GM18858 (cell line): ENCODE data around the gene RHBDL1.

Experiments
- ATAC-seq: cut with Tn5 transposase; IDR thresholded peaks from one replicate; pipeline ENCODE4 v1.9.1; 2021; ENCODE audit not compliant: unreplicated experiment

The RHBDL1 gene

DNA sequence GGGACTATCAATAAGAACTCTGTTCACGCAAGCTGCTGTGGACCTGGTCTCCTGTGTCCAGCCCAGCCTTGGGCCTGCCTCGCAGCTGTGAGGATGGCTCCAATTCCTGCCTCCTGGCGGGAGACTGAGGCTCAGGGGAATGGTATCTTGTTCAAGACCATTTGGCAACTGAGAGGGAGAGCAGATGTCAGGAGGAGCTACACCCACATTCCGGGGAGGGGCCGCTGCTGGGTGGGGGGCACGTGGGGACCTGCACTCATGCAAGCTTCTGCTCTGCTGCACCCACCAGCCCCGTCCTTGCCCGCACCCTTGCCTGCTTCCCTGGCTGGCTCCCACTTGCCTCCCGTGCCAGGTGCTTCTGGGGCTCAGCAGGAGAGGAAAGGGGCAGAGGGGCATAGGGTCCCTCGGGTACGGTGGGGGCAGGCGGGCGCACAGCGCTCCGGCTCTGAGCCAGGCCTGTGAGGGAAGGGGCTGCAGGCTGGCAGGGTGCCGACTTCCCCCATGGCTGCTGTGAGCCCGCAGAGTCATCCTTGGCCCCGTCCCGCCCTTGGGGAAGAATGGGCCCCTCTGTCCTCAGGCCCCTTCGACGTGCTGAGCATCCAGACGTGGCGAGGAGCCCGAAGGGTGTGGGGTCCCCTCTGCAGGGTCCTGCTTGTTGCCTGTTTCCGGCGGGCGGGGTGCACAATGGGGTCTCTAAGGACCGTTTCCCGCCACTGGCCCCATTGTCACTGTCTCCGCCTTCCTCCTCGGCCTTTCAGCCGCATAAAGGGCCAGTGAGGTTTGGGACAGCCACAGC lies 42.2 kb downstream of the RHBDL1 start:
- no peak for ATAC-seq

DNA sequence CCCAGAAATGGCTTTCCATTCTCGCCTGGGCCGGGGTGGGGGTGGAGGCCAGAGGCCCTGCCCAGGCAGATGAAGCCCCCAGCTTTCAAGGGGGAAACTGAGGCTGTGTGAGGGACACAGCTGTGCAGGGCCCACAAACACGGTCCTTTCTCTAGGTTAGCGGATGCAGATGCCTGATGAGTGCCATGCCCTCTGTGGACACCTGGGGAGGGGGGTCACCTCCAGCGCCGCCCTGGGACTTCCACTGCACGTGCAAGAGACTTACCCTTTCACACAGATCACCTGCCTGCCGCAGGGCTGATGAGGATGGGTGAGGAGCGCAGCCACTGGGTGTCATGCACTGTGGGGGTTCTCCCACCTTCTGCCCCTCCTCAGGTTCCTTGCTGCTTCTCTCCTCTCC lies 42.9 kb downstream of the RHBDL1 start:
- no peak for ATAC-seq

DNA sequence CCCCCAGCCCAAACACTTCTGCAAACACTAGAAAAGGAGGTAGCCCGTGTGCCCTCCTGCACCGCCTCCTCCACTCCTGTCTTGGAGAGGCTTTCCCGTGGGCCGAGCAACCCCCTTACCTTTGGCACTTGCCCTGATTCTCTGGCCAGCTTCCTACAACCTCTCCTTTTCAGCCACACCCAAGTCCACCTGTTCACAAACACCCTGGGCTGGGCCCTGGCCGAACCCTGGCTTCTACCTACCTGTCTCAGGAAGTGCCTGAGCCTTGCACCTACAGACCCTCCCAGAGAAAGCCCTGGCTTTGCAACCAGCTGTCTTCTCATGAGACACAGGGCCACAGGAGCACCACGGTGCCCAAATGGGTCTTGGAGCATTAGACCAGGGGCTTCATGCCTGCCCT lies 43.5 kb downstream of the RHBDL1 start:
- no peak for ATAC-seq

DNA sequence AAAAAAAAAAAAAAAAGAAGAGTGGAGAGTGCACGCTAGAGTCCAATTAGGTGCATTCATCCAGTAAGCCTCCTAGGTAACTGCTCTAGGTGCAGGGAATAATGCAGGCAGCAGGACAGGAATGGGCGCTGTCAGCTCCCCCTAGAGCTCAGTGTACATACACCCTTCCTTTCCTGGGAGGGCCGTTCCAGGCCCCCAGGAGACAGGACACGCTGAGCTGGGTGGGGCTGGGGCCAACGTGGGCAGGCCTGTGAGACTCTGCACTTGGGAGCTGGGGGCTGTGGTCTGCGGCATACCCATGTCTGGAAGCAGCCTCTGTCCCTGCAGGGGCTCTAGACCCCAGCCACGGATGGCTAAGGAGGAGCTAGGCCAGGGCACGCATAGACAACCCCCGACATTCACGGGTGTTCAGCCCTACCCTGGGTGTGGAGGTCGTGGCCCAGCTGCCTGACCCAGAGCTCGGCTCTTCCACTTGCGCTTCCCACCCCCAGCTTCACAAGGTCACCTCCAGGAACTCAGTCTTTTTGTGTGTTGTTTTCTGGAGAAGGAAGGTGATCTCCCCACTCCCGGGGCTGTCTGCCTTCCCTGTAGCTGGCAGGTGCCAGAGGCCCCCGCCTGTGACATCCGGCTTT lies 44.5 kb downstream of the RHBDL1 start:
- no peak for ATAC-seq

DNA sequence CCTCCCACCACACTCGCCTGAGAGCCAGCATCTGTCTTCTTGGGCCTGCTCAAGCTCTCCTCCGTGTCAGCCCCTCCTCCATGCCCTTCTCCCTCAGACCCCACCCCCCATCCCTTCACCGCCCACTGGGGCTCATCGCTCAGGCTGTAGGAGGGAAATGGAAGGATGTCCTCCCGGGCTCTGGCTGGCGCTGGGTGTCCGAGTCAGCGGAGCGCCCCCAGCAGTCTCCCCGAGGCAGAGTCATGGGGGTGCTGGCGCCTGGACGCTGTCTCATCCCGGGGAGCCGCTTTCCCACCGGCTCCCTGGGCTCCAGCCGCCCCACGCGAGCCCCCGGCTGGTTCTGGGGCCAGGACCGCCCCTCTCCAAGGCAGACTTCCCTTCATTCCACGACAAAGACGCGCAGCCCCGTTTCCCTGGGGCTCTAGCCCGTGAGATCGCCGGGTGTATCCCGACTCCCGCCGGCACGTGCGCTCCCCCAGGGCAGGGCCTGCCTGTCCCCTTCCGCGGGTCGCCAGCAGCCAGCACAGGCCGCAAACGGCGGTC lies 45.0 kb downstream of the RHBDL1 start:
- ATAC-seq, result peak; percentile 15

DNA sequence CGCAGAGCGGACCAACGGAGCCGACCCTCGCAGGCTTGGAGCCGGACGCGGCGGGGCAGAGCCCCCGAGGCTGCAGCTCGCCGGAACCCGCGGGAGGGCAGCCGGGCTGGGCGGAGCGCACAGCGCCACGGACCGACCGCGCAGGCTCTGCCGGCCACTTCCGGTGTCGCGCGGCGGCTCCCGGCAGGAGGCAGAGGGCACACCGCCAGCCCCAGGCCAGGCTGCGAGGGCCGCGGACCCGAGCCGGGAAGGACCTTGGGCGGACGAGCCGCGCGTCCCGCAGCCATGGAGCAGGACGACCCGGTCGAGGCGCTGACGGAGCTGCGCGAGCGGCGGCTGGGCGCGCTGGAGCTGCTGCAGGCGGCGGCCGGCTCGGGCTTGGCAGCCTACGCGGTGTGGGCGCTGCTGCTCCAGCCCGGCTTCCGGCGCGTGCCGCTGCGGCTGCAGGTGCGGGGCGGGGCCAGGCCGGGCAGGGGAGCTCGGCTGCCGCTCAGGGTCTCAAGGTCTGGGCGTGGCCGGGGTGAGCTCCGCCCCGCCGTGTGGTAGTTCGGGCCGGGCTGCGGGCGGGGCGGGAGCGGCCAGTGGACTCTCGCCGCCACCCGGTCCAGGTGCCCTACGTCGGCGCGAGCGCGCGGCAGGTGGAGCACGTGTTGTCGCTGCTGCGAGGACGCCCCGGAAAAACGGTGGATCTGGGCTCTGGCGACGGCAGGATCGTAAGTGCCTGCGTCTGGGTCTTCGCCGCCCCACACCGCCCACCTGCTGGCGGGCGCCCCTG lies 45.7 kb downstream of the RHBDL1 start, which contains the start of gene ANTKMT:
Gene ANTKMT, plus strand, starts transcription at position 157 of the 775 bp plus-strand sequence. Its CDS starts 129 bp downstream, at position 286.
- ATAC-seq, result peak; percentile 53

DNA sequence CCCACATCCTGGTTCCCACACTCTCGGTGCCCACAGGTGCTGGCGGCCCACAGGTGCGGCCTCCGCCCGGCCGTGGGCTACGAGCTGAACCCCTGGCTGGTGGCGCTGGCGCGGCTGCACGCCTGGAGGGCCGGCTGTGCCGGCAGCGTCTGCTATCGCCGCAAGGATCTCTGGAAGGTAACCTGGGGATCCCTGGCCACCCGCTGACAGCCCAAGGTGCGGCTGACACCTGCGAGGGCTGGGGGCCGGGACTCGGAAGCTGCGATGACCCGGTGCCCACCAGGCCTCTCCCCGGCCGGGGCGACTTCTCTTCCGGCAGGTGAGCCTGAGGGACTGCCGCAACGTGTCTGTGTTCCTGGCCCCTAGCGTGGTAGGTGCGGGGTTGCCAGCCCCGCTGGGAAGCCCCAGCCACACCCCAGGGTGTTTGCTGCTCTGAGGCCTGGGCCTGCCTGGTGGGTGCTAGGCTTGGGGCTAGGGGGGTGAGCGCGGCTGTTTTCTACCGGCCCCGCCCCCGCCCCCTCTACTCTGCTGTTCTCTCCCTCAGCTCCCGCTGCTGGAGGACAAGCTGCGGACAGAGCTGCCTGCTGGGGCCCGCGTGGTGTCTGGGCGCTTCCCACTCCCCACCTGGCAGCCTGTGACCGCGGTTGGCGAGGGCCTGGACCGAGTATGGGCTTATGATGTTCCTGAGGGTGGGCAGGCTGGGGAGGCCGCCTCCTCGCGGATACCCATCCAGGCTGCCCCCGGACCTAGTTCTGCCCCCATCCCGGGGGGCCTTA lies 46.5 kb downstream of the RHBDL1 start:
- no peak for ATAC-seq

DNA sequence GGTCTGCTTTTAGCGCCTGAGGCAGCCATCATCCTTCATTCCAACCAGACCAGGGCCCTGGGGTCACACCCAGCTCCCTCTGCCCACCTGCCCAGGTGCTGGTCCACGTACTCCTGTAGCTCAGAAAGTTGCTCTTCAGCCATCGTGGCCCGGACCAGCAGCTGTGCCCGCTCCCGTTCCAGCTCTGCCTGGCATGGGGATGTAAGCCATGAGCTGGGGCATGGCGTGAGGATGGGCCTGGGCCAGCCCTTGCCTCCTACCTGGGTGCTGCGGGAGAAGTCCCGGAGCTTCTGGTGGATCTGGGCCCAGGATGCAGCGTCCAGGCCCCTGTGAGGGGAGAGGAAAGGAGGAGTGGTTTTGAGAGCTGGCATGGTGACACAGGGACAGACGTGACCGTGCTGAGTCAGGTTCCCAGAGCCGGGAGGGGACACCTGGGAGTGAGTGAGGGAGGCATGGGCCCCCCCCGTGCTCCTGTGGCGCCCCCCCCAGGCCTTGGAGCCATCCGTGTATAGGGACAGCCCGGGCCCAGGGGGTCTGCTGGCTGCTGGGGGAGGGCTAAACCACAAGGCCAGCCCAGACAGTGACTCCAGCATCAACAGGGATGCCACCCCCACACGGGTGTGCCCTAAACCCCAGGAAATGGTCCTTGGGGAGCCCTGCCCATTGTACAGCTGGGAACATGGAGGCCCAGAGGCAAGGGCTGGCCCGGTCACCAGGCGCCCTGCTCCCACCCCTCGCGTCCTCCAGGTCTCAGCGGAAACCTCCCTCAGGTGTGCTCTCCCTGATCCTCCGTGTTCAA lies 47.6 kb downstream of the RHBDL1 start:
- ATAC-seq, result no peak

DNA sequence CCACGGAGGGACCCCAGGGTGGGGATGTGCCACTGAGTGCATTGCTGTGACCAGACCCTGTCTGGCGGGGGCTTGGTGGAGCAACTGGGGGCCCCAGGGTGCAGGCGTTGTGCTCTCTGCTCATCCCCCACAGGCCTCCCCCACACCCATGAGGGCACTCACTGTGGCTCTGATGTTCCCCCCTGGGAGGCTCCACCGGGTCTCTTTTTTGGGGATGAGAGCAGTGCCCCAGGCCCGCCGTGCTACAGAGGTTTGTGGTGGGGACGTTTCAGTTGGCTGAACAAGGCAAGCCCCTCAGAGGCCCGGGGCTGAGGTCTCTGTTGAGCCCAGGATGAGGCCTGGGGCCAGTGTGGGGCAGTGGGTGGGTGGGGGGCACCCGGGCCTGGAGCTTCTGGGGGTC lies 48.2 kb downstream of the RHBDL1 start:
- ATAC-seq, result no peak

DNA sequence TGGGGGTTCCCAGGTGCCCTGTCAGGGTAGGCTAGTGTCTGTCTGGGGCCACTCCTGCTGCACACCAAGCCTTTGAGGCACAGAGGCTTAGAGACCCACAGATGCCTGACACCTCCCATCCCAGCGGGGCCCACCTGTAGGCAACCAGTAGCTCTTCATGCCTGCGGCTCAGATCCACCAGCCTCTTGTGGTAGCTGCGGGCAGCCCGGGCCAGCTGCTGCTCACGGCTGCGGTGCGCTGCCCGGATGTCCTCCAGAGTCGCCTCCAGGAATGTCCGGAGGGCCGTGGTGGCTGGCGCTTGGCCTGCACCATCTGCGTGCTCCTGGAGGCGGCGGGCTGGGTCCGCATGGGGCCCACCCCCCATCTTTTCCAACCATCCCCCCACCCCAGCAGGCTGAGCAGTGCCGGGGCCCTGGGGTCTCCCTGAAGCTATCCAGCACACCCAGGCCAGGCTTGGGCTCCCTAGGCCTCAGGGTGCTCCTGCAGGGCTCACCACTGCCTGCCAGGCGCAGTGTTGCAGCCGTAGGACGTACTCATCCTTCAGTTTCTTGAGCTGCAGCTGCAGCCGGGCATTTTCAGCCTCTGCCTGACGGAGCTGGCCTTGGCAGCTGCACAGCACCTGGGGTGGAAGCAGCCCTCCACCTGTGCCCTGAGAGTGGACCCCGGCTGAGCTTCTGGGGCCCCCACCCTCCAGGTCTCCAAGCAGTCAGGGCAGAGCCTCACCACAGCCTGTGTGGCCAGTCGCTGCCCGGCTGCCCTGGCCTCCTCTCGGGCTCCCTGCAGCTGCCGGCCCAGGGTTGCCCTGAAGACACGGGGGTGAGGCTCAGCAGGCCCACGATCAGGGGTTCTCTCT lies 48.9 kb downstream of the RHBDL1 start:
- ATAC-seq, result no peak

DNA sequence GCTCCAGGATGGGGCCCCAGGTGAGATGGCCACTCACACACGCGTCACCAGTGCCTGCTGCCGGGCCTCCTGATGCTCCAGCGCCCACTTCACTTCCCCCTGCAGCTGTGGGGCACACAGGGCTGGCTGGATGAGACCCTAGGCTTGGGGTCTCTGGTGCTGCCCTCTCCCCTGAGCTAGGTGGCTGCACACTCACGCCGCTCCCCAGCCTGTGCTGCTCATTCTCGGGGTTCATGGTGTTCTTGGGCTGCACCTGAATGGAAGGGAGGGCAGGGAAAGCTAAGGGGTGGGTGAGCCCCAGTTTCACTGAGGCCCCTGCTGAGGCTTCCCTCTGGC lies 49.5 kb downstream of the RHBDL1 start:
- no peak for ATAC-seq

DNA sequence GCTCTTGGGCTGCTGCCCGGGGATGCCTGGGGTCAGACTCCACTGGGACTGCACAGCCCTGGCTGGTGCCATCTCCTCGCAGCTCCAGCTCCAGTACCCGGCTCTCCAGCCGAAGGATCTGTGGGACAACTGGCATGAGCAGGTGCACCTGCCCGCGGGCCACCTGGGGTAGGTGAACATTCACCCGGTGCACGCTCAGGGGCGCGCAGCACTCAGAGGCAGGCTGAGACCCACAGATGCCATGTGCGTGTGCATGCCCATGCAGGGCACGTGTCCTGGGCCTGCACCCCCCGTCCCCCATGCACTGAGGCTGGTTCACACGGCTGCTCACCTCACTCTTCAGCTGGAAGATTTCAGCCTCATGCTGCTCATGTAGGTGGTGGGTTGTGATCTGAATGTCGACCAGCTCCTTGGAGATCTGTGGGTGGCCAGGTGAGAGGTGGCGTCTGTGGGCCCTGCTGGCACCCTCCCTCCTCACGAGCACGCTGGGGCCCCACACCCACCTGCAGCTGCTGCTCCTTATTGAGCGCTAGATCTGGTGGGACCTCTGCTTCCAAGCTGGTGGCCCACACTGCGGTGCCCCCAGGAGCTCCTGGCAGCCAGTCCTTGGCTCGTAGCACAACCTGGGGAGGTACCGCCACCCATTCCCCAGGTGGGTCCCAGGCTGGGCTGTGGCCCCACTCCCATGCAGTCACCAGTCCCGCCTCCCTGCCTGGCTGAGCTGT lies 50.2 kb downstream of the RHBDL1 start:
- ATAC-seq, result no peak

DNA sequence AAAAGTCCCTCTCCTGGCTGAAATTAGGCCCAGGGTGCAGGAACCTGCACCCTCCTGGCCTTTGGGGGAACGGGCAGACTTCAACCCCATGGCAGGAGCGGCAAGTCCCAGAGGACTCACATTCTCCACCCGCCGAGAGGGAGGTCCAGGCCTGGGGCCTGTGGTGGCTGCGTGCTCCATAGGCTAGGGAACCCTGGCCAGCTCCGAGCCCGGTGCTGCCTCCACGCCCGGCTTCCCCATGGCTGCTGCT lies 50.6 kb downstream of the RHBDL1 start:
- no peak for ATAC-seq

DNA sequence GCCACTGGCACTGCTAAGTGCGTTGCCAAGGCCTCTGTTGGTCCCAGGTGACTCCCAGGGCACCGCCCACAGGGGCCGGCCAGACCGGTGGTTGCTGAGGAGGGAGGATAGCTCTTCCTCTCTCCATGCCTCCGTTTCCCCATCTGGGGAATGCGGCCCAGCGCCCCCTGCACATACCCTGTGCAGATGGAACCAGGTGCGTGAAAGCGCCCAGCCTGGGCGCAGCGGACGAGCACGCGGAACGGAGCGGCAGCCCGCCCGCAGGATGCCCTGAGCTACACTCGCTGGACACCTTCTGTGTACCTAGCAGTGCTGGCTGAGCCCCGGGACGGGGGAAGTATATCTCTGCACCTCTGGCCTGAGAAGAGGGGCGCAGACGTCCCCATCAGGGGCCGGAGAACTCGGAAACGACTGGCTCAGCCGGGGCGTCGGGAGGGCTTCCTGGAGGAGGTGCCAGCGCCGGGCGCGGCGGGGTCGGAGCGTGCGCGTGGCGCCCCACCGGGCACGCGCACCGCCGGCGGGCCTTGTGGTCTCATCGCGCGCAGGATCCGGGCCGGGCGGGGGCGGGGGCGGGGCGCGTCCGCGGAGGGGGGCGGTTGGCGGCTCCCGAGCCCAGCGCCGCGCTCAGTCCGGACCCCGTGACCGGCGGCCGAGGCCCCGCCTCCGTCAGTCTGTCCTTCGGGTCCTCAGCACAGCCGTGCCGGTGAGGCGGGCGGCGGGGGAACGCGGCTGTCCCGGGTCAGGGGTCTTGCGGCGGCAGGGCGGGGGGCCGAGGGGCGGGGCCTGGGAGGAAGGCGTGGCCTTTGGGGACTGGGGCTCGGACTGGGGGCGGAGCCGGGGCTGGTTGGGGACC lies 51.2 kb downstream of the RHBDL1 start, which contains the start of the genes CCDC78 and HAGHL:
Gene CCDC78, minus strand, starts transcription at position 6 of the 853 bp plus-strand sequence. CDS start 76 bp downstream, outside the sequence.
Gene HAGHL, plus strand, starts transcription at position 669 of the 853 bp plus-strand sequence. CDS start 404 bp downstream, outside the sequence.
- no peak for ATAC-seq

DNA sequence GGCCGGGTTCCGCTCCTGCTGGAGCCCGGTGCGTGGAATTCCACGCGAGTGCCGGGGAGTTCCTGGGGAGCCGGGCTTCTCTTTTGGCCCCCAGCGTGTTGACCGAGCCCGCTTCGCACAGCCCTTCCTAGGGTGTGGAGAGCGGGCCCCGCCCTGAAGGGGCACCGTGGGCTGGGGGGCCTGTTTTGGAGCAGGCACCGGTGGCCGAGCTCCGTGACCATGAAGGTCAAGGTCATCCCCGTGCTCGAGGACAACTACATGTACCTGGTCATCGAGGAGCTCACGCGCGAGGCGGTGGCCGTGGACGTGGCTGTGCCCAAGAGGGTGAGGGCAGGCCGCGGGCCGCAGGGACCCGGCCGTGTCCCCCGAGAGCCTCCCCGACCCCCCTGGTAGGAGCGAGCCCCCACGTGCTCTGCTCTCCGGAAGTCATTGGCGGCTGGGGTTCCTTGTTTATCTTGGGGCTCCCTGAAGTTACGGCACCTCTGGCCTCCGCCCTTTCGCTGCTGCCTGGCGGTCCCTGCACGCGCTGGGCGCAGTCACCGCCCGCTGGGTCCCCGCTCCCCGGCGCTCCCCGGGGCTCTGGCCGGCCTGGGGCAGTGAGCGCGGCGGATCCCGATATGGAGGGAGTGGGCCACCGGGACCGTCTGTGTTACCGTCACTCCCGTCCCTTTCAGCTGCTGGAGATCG lies 52.0 kb downstream of the RHBDL1 start:
- no peak for ATAC-seq
